Panc1 (cell line): ENCODE data around the gene SIK3. TPM values are rescaled to one million over a fixed set of nuclear protein-coding genes. Genes with fewer than 3 reads are reported as not detected.

ENCODE experiments used
- ATAC-seq: fragments of 200-7000 bp; cut with Tn5 transposase; 2 replicates; pipeline ENCODE4 v1.9.1; 2020; ENCODE audit warnings: mild to moderate bottlenecking, moderate library complexity
- BruUV-seq: library from RNA; stranded (reverse); fragments of 400-500 nt; replicated peaks from 2 replicates; lab custom pipeline; 2021; lab: Mats Ljungman, UMichigan
- CTCF ChIA-PET: fragments of 300-600 bp; sonication (Branson Sonifier 250); formaldehyde crosslinking; loops from one replicate; lab custom pipeline; 2022; ENCODE audit warnings: antibody characterized with exemption; lab: Charles Lee
- POLR2A ChIA-PET: fragments of 300-600 bp; sonication (Branson Sonifier 250); formaldehyde crosslinking; loops from one replicate; lab custom pipeline; 2022; ENCODE audit warnings: antibody characterized with exemption; lab: Charles Lee
- DNase-seq: peaks from one replicate; pipeline ENCODE4 v3.0.0-alpha.2; 2010; ENCODE audit warnings: low read depth, low spot score
- H3K27ac ChIP-seq: 2 replicates; pipeline ENCODE4 v1.5.1; 2011; ENCODE audit warnings: mild to moderate bottlenecking, low read length, inconsistent platforms
- H3K27me3 ChIP-seq: fragments of 200-500 bp; sonication (Bioruptor generic); 2 replicates; pipeline ENCODE4 v1.6.0; 2014; ENCODE audit warnings: low read length, inconsistent platforms; ENCODE audit not compliant: control insufficient read depth, insufficient read depth
- H3K36me3 ChIP-seq: fragments of 200-500 bp; sonication (Bioruptor generic); 2 replicates; pipeline ENCODE4 v1.5.1; 2014; ENCODE audit warnings: inconsistent platforms, mild to moderate bottlenecking, low read length, moderate library complexity; ENCODE audit not compliant: control insufficient read depth, insufficient read depth
- H3K4me1 ChIP-seq: 2 replicates; pipeline ENCODE4 v1.5.1; 2011; ENCODE audit warnings: inconsistent platforms, mild to moderate bottlenecking, low read length, moderate library complexity; ENCODE audit not compliant: control insufficient read depth, insufficient read depth
- H3K4me3 ChIP-seq, 2 experiments: 2 replicates each; pipeline ENCODE4 v1.5.1; 2011 to 2012; ENCODE audit warnings: low read depth in 2 of 2, low read length in 2 of 2, mild to moderate bottlenecking in 2 of 2, inconsistent platforms in 1 of 2, moderate library complexity in 1 of 2
- H3K9me3 ChIP-seq: fragments of 200-500 bp; sonication (Bioruptor generic); 2 replicates; pipeline ENCODE4 v1.5.1; 2014; ENCODE audit warnings: low read depth, mild to moderate bottlenecking, inconsistent platforms, low read length, moderate library complexity; ENCODE audit not compliant: control insufficient read depth, insufficient read depth
- CTCF ChIP-seq: fragments of 450-650 bp; IDR thresholded peaks from 2 replicates; pipeline ENCODE4 v1.5.1; 2017; ENCODE audit warnings: mild to moderate bottlenecking
- POLR2AphosphoS5 ChIP-seq: IDR thresholded peaks from 2 replicates; pipeline ENCODE4 v1.6.1; 2012; ENCODE audit warnings: mild to moderate bottlenecking, low read depth, low read length, moderate library complexity
- REST ChIP-seq, 2 experiments: IDR thresholded peaks; 2 replicates each; pipeline ENCODE4 v1.6.1; 2011 to 2012; ENCODE audit warnings: low read depth in 2 of 2, control low read depth in 1 of 2, low read length in 1 of 2, mild to moderate bottlenecking in 1 of 2, moderate library complexity in 1 of 2; ENCODE audit not compliant: insufficient read depth in 1 of 2
- SIN3A ChIP-seq: IDR thresholded peaks from 2 replicates; pipeline ENCODE4 v1.6.1; 2012; ENCODE audit warnings: low read depth, mild to moderate bottlenecking, low read length, moderate library complexity, borderline replicate concordance; ENCODE audit not compliant: insufficient read depth
- TCF7L2 ChIP-seq: IDR thresholded peaks from 2 replicates; pipeline ENCODE4 v1.6.1; 2011; ENCODE audit warnings: mild to moderate bottlenecking, low read depth, low read length, inconsistent platforms
- in situ Hi-C: cut with HindIII; loops from 2 replicates; pipeline ENCODE4 v1.10.0; 2016; ENCODE audit warnings: low sequenced_read_pairs, low pct_unique_long_range_greater_than_20kb
- intact Hi-C: fragments of 100-400 bp; cut with micrococcal nuclease; formaldehyde crosslinking; loops from one replicate; pipeline ENCODE4 v1.10.0; 2022; ENCODE audit not compliant: unreplicated experiment
- total RNA-seq: library from RNA; stranded (reverse); gene quantifications from one replicate; pipeline ENCODE4 v1.2.1, GENCODE V29; 2021; ENCODE audit not compliant: unreplicated experiment

Gene SIK3
- total RNA-seq, 1 experiment from 2014 or later, result 39.7 TPM

DNA sequence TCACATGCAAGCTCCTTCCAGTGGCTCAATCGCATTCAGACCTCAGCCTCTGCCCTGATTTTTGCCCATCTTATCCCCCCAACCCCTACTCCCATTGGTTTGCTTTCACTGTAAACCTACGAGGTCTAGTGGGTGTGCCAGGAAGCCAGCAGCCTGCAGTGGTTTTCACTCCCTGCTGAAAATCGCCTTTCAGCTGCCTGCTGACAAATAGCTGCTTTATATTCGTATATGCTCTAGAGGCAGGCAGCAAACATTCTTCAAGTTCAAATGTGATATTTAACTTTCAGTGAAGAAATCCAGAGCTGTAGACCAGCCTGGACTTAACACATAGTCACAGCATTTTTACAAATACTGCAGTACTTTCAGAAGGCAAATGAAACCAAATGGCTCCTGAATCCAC, 168.1 kb downstream of the SIK3 start:
- intact Hi-C loops (no loop called here), in situ Hi-C loops (no loop called here)
- TF ChIP-seq POLR2AphosphoS5, result no peak
- TF ChIP-seq TCF7L2, result no peak
- TF ChIP-seq SIN3A, result no peak
- no peak for TF ChIP-seq CTCF
- no peak for TF ChIP-seq REST (IDR thresholded peaks at IDR 0.05; ENCODE audit: insufficient read depth in 1 of 2, low read depth in 2 of 2, low read length in 1 of 2)
- Histone ChIP-seq H3K27ac (no peak overlapping the region), H3K4me3 (no peak overlapping the region), H3K36me3 (no peaks in the 10 kb centered on the region), H3K27me3 (no peaks in the 10 kb centered on the region), H3K9me3 (no peaks in the 10 kb centered on the region), H3K4me1 (peaks cover 3% of the 10 kb centered on the region)
- ATAC-seq, result no peak
- POLR2A ChIA-PET, result no interaction called here
- CTCF ChIA-PET, result no interaction called here
- DNase-seq, result no peak
- BruUV-seq, result no TSS peak

- no peak for ATAC-seq
- POLR2A ChIA-PET, result interaction anchor here (0.7 kb wide), 1 partner anchor 138 kb away, joined by 4 read pairs; no protein-coding TSS in a partner anchor
- intact Hi-C loops, result no loop called here
- no peak overlapping the region for H3K27ac ChIP-seq
- BruUV-seq, result no TSS peak
- H3K9me3 ChIP-seq, result no peaks in the 10 kb centered on the region
- H3K27me3 ChIP-seq, result no peaks in the 10 kb centered on the region
- in situ Hi-C loops, result no loop called here
- H3K4me3 ChIP-seq, result no peak overlapping the region
- no peak for DNase-seq
- H3K36me3 ChIP-seq, result no peaks in the 10 kb centered on the region
- TF ChIP-seq REST (IDR thresholded peaks at IDR 0.05; ENCODE audit: insufficient read depth in 1 of 2, low read depth in 2 of 2, low read length in 1 of 2) (no peak), POLR2AphosphoS5 (no peak)
- CTCF ChIA-PET, result interaction anchor here (0.6 kb wide), 2 partner anchors 18 to 170 kb away, joined by 3 to 5 read pairs; no protein-coding TSS in a partner anchor
- peaks cover 3% of the 10 kb centered on the region for H3K4me1 ChIP-seq
These were observed 168.7 kb downstream of the SIK3 start for GRCh38 chr11:116929414-116930090.
